K562 (cell line): Measurements from ENCODE around the gene UPK2. TPM values are rescaled to one million over a fixed set of nuclear protein-coding genes. Genes with fewer than 3 reads are reported as not detected.

Source experiments
- ARID2 ChIP-seq: fragments of 450-650 bp; IDR thresholded peaks from 2 replicates; pipeline ENCODE4 v1.6.1; 2017; ENCODE audit warnings: antibody characterized with exemption, mild to moderate bottlenecking
- C11orf30 ChIP-seq: fragments of 450-650 bp; IDR thresholded peaks from 2 replicates; pipeline ENCODE4 v1.6.1; 2016; ENCODE audit warnings: low read depth, mild to moderate bottlenecking
- ERF ChIP-seq: fragments of 450-650 bp; formaldehyde crosslinking; IDR thresholded peaks from 2 replicates; pipeline ENCODE4 v1.4.0; 2020; ENCODE audit warnings: mild to moderate bottlenecking, mixed read lengths
- KAT8 ChIP-seq: fragments of 450-650 bp; IDR thresholded peaks from 2 replicates; pipeline ENCODE4 v1.6.1; 2016; ENCODE audit warnings: low read depth, mild to moderate bottlenecking
- NR1H2 ChIP-seq: sonication (generic); formaldehyde crosslinking; IDR thresholded peaks from 2 replicates; pipeline ENCODE4 v1.4.0; 2020; ENCODE audit warnings: mild to moderate bottlenecking, missing genetic modification reagents
- STAT5A ChIP-seq: IDR thresholded peaks from 2 replicates; pipeline ENCODE4 v1.6.1; 2012; ENCODE audit warnings: low read length, inconsistent platforms, borderline replicate concordance
- TCFL5 ChIP-seq: fragments of 250-450 bp; sonication (Bioruptor Pico); conservative IDR thresholded peaks from 2 replicates; pipeline ENCODE4 v1.6.1; 2021; ENCODE audit warnings: mild to moderate bottlenecking, moderate library complexity, matching md5 sums
- ZNF224 ChIP-seq: sonication (generic); formaldehyde crosslinking; IDR thresholded peaks from 2 replicates; pipeline ENCODE4 v1.8.0; 2022; ENCODE audit warnings: mild to moderate bottlenecking, missing genetic modification reagents
- ZNF77 ChIP-seq: fragments of 250-450 bp; sonication (Bioruptor Pico); IDR thresholded peaks from 2 replicates; pipeline ENCODE4 v1.5.0; 2020
- polyA plus RNA-seq, 8 experiments: library from polyadenylated mRNA; depleted of rRNA in 4 of 8; stranded (reverse) in 5 of 8; unstranded in 3 of 8; fragments of >200 nt; fragmentation: Nextera tagmentation in 2 of 8; fragmentation: Illumina TruSeq in 1 of 8; extraction: Ambion mirVana in 2 of 8; extraction: Trizol in 1 of 8; gene quantifications; 2 replicates each; pipeline versions ENCODE4 v1.2.1 to v1.2.3, GENCODE V29; 2011 to 2014; ENCODE audit warnings: inconsistent platforms in 1 of 8, missing spikeins in 1 of 8
- total RNA-seq, 7 experiments: library from RNA; depleted of rRNA in 6 of 7; stranded (reverse); fragments of >200 nt in 6 of 7; fragmentation: Illumina TruSeq in 2 of 7; extraction: Trizol in 2 of 7; gene quantifications; 2 replicates each; pipeline versions ENCODE4 v1.2.1 to v1.2.3, GENCODE V29; 2011 to 2021; ENCODE audit warnings: low replicate concordance in 1 of 7
- TF ChIP-seq, protein P1 (sequence below): fragments of 150-350 bp; IDR thresholded peaks from 2 replicates; pipeline ENCODE4 v1.6.1; 2014; ENCODE audit warnings: low read depth, mild to moderate bottlenecking, low read length, borderline replicate concordance
- TF ChIP-seq, protein P2 (sequence below): fragments of 250-450 bp; sonication (Bioruptor Pico); IDR thresholded peaks from 2 replicates; pipeline ENCODE4 v1.4.0; 2020; ENCODE audit warnings: mild to moderate bottlenecking, moderate library complexity
- TF ChIP-seq, protein P3 (sequence below), 2 experiments: fragments of 150-350 bp in 1 of 2; IDR thresholded peaks; 2 replicates each; pipeline ENCODE4 v1.6.1; 2012 to 2016; ENCODE audit warnings: low read depth in 2 of 2, low read length in 2 of 2, mild to moderate bottlenecking in 1 of 2, moderate library complexity in 1 of 2
- TF ChIP-seq, protein P4 (sequence below): fragments of 200-800 bp; sonication (Bioruptor generic); IDR thresholded peaks from 2 replicates; pipeline ENCODE4 v1.6.1; 2017; ENCODE audit warnings: missing genetic modification characterization, missing compliant biosample characterization
- TF ChIP-seq, protein P5 (sequence below): sonication (generic); formaldehyde crosslinking; IDR thresholded peaks from 2 replicates; pipeline ENCODE4 v1.8.0; 2022; ENCODE audit warnings: mild to moderate bottlenecking, missing genetic modification reagents, borderline replicate concordance

UPK2 gene
- total and polyA plus RNA-seq, 9 of the 15 experiments (the other 6 are each of a cell fraction or from before 2014, with no cell fraction given), result not detected

DNA sequence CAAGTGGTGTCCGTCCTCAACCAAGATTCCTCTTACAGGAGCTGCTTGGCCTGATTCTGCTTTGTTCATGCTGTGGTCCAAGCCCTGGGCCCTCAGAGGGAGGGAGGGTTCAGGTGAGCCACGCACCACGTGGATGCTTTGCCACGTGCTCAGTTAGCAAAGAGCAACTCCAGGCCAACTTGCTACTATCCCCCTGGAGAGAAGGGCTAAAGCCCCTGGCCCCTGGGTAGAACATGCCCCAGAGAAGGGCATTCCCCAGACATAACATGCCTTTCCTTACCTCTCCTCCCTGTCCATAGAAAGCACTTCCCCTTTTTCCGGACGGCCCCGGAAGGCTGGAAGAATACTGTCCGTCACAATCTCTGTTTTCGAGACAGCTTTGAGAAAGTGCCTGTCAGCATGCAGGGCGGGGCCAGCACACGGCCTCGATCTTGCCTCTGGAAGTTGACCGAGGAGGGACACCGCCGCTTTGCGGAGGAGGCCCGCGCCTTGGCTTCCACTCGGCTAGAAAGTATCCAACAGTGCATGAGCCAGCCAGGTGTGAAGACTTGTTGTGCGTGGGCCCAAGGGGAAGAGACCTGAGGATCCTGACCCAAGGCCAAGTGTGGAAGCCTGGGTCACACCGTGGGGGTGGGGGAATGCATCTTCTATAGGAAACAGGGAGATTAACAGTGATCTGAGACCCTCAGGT lies 24.2 kb downstream of the UPK2 start (continued):
- TF ChIP-seq ARID2 (no peak), ZNF224 (CRISPR knock-in tag) (no peak), STAT5A (no peak), C11orf30 (peak; percentile 90), KAT8 (no peak), ZNF77 (CRISPR knock-in tag) (no peak), ERF (0 out of 2 replicates have a peak, but pooled peaks have one; percentile 15), TCFL5 (CRISPR knock-in tag) (no peak), NR1H2 (CRISPR knock-in tag) (no peak)
- TF ChIP-seq, protein P1, sequence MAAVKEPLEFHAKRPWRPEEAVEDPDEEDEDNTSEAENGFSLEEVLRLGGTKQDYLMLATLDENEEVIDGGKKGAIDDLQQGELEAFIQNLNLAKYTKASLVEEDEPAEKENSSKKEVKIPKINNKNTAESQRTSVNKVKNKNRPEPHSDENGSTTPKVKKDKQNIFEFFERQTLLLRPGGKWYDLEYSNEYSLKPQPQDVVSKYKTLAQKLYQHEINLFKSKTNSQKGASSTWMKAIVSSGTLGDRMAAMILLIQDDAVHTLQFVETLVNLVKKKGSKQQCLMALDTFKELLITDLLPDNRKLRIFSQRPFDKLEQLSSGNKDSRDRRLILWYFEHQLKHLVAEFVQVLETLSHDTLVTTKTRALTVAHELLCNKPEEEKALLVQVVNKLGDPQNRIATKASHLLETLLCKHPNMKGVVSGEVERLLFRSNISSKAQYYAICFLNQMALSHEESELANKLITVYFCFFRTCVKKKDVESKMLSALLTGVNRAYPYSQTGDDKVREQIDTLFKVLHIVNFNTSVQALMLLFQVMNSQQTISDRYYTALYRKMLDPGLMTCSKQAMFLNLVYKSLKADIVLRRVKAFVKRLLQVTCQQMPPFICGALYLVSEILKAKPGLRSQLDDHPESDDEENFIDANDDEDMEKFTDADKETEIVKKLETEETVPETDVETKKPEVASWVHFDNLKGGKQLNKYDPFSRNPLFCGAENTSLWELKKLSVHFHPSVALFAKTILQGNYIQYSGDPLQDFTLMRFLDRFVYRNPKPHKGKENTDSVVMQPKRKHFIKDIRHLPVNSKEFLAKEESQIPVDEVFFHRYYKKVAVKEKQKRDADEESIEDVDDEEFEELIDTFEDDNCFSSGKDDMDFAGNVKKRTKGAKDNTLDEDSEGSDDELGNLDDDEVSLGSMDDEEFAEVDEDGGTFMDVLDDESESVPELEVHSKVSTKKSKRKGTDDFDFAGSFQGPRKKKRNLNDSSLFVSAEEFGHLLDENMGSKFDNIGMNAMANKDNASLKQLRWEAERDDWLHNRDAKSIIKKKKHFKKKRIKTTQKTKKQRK, result no peak
- TF ChIP-seq, protein P2, sequence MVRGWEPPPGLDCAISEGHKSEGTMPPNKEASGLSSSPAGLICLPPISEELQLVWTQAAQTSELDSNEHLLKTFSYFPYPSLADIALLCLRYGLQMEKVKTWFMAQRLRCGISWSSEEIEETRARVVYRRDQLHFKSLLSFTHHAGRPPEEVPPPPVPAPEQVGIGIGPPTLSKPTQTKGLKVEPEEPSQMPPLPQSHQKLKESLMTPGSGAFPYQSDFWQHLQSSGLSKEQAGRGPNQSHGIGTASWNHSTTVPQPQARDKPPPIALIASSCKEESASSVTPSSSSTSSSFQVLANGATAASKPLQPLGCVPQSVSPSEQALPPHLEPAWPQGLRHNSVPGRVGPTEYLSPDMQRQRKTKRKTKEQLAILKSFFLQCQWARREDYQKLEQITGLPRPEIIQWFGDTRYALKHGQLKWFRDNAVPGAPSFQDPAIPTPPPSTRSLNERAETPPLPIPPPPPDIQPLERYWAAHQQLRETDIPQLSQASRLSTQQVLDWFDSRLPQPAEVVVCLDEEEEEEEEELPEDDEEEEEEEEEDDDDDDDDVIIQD (CRISPR knock-in tag), result no peak
- TF ChIP-seq, protein P3, sequence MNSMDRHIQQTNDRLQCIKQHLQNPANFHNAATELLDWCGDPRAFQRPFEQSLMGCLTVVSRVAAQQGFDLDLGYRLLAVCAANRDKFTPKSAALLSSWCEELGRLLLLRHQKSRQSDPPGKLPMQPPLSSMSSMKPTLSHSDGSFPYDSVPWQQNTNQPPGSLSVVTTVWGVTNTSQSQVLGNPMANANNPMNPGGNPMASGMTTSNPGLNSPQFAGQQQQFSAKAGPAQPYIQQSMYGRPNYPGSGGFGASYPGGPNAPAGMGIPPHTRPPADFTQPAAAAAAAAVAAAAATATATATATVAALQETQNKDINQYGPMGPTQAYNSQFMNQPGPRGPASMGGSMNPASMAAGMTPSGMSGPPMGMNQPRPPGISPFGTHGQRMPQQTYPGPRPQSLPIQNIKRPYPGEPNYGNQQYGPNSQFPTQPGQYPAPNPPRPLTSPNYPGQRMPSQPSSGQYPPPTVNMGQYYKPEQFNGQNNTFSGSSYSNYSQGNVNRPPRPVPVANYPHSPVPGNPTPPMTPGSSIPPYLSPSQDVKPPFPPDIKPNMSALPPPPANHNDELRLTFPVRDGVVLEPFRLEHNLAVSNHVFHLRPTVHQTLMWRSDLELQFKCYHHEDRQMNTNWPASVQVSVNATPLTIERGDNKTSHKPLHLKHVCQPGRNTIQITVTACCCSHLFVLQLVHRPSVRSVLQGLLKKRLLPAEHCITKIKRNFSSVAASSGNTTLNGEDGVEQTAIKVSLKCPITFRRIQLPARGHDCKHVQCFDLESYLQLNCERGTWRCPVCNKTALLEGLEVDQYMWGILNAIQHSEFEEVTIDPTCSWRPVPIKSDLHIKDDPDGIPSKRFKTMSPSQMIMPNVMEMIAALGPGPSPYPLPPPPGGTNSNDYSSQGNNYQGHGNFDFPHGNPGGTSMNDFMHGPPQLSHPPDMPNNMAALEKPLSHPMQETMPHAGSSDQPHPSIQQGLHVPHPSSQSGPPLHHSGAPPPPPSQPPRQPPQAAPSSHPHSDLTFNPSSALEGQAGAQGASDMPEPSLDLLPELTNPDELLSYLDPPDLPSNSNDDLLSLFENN (IDR thresholded peaks at IDR 0.05; ENCODE audit: low read depth in 2 of 2, low read length in 2 of 2), result no peak
- TF ChIP-seq, protein P4, sequence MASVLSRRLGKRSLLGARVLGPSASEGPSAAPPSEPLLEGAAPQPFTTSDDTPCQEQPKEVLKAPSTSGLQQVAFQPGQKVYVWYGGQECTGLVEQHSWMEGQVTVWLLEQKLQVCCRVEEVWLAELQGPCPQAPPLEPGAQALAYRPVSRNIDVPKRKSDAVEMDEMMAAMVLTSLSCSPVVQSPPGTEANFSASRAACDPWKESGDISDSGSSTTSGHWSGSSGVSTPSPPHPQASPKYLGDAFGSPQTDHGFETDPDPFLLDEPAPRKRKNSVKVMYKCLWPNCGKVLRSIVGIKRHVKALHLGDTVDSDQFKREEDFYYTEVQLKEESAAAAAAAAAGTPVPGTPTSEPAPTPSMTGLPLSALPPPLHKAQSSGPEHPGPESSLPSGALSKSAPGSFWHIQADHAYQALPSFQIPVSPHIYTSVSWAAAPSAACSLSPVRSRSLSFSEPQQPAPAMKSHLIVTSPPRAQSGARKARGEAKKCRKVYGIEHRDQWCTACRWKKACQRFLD (CRISPR knock-in tag), result peak; percentile 79; the same call in 1 of the 2 replicates
- TF ChIP-seq, protein P5, sequence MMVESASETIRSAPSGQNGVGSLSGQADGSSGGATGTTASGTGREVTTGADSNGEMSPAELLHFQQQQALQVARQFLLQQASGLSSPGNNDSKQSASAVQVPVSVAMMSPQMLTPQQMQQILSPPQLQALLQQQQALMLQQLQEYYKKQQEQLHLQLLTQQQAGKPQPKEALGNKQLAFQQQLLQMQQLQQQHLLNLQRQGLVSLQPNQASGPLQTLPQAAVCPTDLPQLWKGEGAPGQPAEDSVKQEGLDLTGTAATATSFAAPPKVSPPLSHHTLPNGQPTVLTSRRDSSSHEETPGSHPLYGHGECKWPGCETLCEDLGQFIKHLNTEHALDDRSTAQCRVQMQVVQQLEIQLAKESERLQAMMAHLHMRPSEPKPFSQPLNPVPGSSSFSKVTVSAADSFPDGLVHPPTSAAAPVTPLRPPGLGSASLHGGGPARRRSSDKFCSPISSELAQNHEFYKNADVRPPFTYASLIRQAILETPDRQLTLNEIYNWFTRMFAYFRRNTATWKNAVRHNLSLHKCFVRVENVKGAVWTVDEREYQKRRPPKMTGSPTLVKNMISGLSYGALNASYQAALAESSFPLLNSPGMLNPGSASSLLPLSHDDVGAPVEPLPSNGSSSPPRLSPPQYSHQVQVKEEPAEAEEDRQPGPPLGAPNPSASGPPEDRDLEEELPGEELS (CRISPR knock-in tag), result no peak
